Thyroid gland (tissue), 4 donors: Measurements from ENCODE around the gene TBC1D8. TPM values are rescaled to one million over a fixed set of nuclear protein-coding genes. Genes with fewer than 3 reads are reported as not detected.

Experiments
- DNase-seq, 2 donors: peaks; one replicate each; pipeline ENCODE4 v3.0.0-alpha.2; 2019
- H3K27ac ChIP-seq, 3 donors: fragments of 200-600 bp; sonication (generic); 1 replicate in 2 of 3; 2 replicates in 1 of 3; pipeline ENCODE4 v1.5.1; 2016 to 2019; ENCODE audit warnings: mild to moderate bottlenecking in 1 of 3, moderate library complexity in 1 of 3
- H3K27me3 ChIP-seq: fragments of 200-600 bp; sonication (generic); one replicate; pipeline ENCODE4 v1.5.1; 2019
- H3K36me3 ChIP-seq, 2 donors: fragments of 200-600 bp; sonication (generic); one replicate each; pipeline ENCODE4 v1.5.1; 2016 to 2019
- H3K4me1 ChIP-seq, 2 donors: fragments of 200-600 bp; sonication (generic); one replicate each; pipeline ENCODE4 v1.5.1; 2017 to 2019
- H3K4me3 ChIP-seq, 3 donors: fragments of 200-600 bp; sonication (generic); replicated peaks in 1 of 3; 1 replicate in 2 of 3; 2 replicates in 1 of 3; pipeline ENCODE4 v1.5.1; 2016; ENCODE audit warnings: mild to moderate bottlenecking in 1 of 3
- H3K9me3 ChIP-seq: fragments of 200-600 bp; sonication (generic); one replicate; pipeline ENCODE4 v1.5.1; 2017
- CTCF ChIP-seq, 6 experiments: fragments of 200-600 bp in 3 of 6; fragments of 450-650 bp in 3 of 6; sonication (generic) in 3 of 6; IDR thresholded peaks; one replicate each; pipeline ENCODE4 v1.5.1; 2016 to 2019; ENCODE audit warnings: antibody characterized with exemption in 6 of 6, mild to moderate bottlenecking in 2 of 6, inconsistent platforms in 1 of 6, moderate library complexity in 1 of 6
- POLR2A ChIP-seq, 2 donors: fragments of 450-650 bp; IDR thresholded peaks; one replicate each; pipeline ENCODE4 v1.6.1; 2017; ENCODE audit warnings: antibody characterized with exemption in 2 of 2, mild to moderate bottlenecking in 2 of 2, moderate library complexity in 1 of 2
- WGBS, 2 donors: methylation state at CpG; one replicate each; pipeline ENCODE4 v1.1.5; 2017; 5-methylcytosine and 5-hydroxymethylcytosine counted together
- intact Hi-C: fragments of 100-400 bp; cut with DNase I; formaldehyde crosslinking; loops from one replicate; pipeline ENCODE4 v1.15.1; 2023
- total RNA-seq, 4 donors: library from RNA; depleted of rRNA; stranded (reverse); fragments of >200 nt; gene quantifications; one replicate each; pipeline ENCODE4 v1.2.3, GENCODE V29; 2016

Gene TBC1D8
- total RNA-seq, 4 donors from 2014 or later = 16.4 to 36.8 (median 27.1) TPM

GRCh38 chr2:101001691-101002561 lies 149.3 kb downstream of the TBC1D8 start, which contains the start of gene RPL31:
Gene RPL31 (plus strand): TSS chr2:101002289. CDS start chr2:101002702, 413 bp downstream.
- intact Hi-C loops = no loop called here
- peak within 1 kb of the TSS; percentile 91 to 95 (median 91) for H3K27ac ChIP-seq
- H3K27me3 ChIP-seq = no peaks in the 10 kb centered on the region
- peak; percentile 96 to 97 for DNase-seq
- no peaks in the 10 kb centered on the region for H3K9me3 ChIP-seq
- TF ChIP-seq CTCF (IDR thresholded peaks at IDR 0.05) (peak in 1 of 6 experiments; percentile 15), POLR2A (IDR thresholded peaks at IDR 0.05) (peak; percentile 60 to 90)
- peaks cover 30 to 35% of the 10 kb centered on the region in 2 donors for H3K36me3 ChIP-seq
- H3K4me1 ChIP-seq = peaks cover 9 to 13% of the 10 kb centered on the region in 2 donors
- 7 to 9% methylated on average over 39 to 57 of the region's 59 CpGs for WGBS, 2 donors
- peak within 1 kb of the TSS; percentile 75 to 91 (median 84) for H3K4me3 ChIP-seq

- no peak overlapping the region for H3K4me3 ChIP-seq
- H3K4me1 ChIP-seq = peaks cover 9 to 13% of the 10 kb centered on the region in 2 donors
- no peaks in the 10 kb centered on the region for H3K27me3 ChIP-seq
- H3K27ac ChIP-seq = no peak overlapping the region
- no peak for TF ChIP-seq CTCF (IDR thresholded peaks at IDR 0.05)
- no peak for TF ChIP-seq POLR2A (IDR thresholded peaks at IDR 0.05)
- intact Hi-C loops = no loop called here
- no peaks in the 10 kb centered on the region for H3K9me3 ChIP-seq
- peaks cover 13 to 16% of the 10 kb centered on the region in 2 donors for H3K36me3 ChIP-seq
- 90 to 96% methylated on average over 2 of the region's 2 CpGs for WGBS, 2 donors
- DNase-seq = no peak
These were observed 151.2 kb downstream of the TBC1D8 start for GRCh38 chr2:100999995-101000394.

- Histone ChIP-seq H3K4me1 (peaks cover 4 to 6% of the 10 kb centered on the region in 2 donors), H3K4me3 (no peak overlapping the region), H3K27ac (no peak overlapping the region), H3K36me3 (no peaks in the 10 kb centered on the region), H3K27me3 (no peaks in the 10 kb centered on the region), H3K9me3 (no peaks in the 10 kb centered on the region)
- no peak for TF ChIP-seq CTCF (IDR thresholded peaks at IDR 0.05)
- TF ChIP-seq POLR2A (IDR thresholded peaks at IDR 0.05) = no peak
- intact Hi-C loops = no loop called here
- no peak for DNase-seq
- WGBS, 2 donors = 86 to 87% methylated on average over 6 of the region's 6 CpGs
These were observed 153.0 kb downstream of the TBC1D8 start for GRCh38 chr2:100998235-100998573.

- Histone ChIP-seq H3K27ac (no peak overlapping the region), H3K9me3 (no peaks in the 10 kb centered on the region), H3K4me1 (peaks cover 0 to 4% of the 10 kb centered on the region in 2 donors), H3K27me3 (no peaks in the 10 kb centered on the region), H3K4me3 (no peak overlapping the region), H3K36me3 (no peaks in the 10 kb centered on the region)
- no peak for TF ChIP-seq CTCF (IDR thresholded peaks at IDR 0.05)
- no peak for TF ChIP-seq POLR2A (IDR thresholded peaks at IDR 0.05)
- no peak for DNase-seq
- WGBS, 2 donors = 93 to 95% methylated on average over 5 of the region's 5 CpGs
- intact Hi-C loops = no loop called here
These were observed 153.5 kb downstream of the TBC1D8 start for GRCh38 chr2:100997509-100998234.
